Transverse colon (tissue), 3 donors: ENCODE data around the gene TENM4.

Source experiments
- CTCF ChIP-seq, 5 experiments: fragments of 200-600 bp in 3 of 5; fragments of 450-650 bp in 2 of 5; sonication (generic) in 3 of 5; IDR thresholded peaks; 1 replicate in 2 of 5; 2 replicates in 3 of 5; pipeline ENCODE4 v1.5.1; 2016 to 2017; ENCODE audit warnings: antibody characterized with exemption in 5 of 5, inconsistent platforms in 3 of 5, mild to moderate bottlenecking in 2 of 5, moderate library complexity in 1 of 5
- EP300 ChIP-seq: sonication (generic); formaldehyde crosslinking; IDR thresholded peaks from one replicate; pipeline ENCODE4 v1.6.1; 2017; ENCODE audit warnings: antibody characterized with exemption, low read depth
- POLR2A ChIP-seq: fragments of 450-650 bp; IDR thresholded peaks from one replicate; pipeline ENCODE4 v1.6.1; 2016; ENCODE audit warnings: antibody characterized with exemption, mild to moderate bottlenecking, moderate library complexity

GRCh38 chr11:79471071-79471844, 30.4 kb upstream of the TENM4 start:
- TF ChIP-seq CTCF (IDR thresholded peaks at IDR 0.05) (no peak), POLR2A (no peak), EP300 (no peak)
